Measurements from ENCODE around the gene KIF6.

The KIF6 gene

GRCh38 chr6:39330057-39330456 is 395.2 kb downstream of the KIF6 start:
- Histone ChIP-seq H3K9ac (ENCODE audit: low read length) (no peak overlapping the region), H3K4me1 (ENCODE audit: control insufficient read depth, insufficient read depth, low read length) (no peaks in the 10 kb centered on the region), H3K27me3 (ENCODE audit: control insufficient read depth, insufficient read depth, low read length) (no peaks in the 10 kb centered on the region), H3K36me3 (ENCODE audit: control insufficient read depth, insufficient read depth, low read length) (no peaks in the 10 kb centered on the region), H3K9me3 (ENCODE audit: control insufficient read depth, low read length) (no peaks in the 10 kb centered on the region), H3K4me3 (ENCODE audit: low read length) (no peak overlapping the region)

DNA sequence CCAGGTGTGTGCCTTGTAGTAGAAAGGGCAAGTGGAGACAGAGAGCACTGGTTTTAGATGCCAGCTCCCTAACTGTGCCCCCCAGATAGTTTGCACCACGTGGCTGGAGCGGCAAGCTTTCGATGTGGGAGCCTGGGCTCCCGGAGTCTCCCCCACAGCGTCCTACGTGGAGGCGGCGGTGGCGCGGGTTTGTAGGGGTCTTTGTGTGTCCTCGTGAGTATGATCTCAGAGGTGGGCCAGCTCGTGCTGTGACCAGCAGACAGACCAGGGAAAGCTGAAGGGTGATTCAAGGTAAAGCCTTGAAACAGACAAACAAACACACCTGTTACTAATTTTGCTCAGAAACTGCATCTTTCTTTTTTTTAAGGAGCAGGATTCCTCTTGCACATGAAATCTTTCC is 397.1 kb downstream of the KIF6 start:
- Histone ChIP-seq H3K4me1 (ENCODE audit: control insufficient read depth, insufficient read depth, low read length) (no peaks in the 10 kb centered on the region), H3K9ac (ENCODE audit: low read length) (no peak overlapping the region), H3K36me3 (ENCODE audit: control insufficient read depth, insufficient read depth, low read length) (no peaks in the 10 kb centered on the region), H3K9me3 (ENCODE audit: control insufficient read depth, low read length) (no peaks in the 10 kb centered on the region), H3K27me3 (ENCODE audit: control insufficient read depth, insufficient read depth, low read length) (no peaks in the 10 kb centered on the region), H3K4me3 (ENCODE audit: low read length) (no peak overlapping the region)

GRCh38 chr6:39327507-39327906 is 397.7 kb downstream of the KIF6 start:
- no peak overlapping the region for H3K4me3 ChIP-seq (ENCODE audit: low read length)
- H3K9me3 ChIP-seq (ENCODE audit: control insufficient read depth, low read length), result no peaks in the 10 kb centered on the region
- H3K4me1 ChIP-seq (ENCODE audit: control insufficient read depth, insufficient read depth, low read length), result no peaks in the 10 kb centered on the region
- H3K36me3 ChIP-seq (ENCODE audit: control insufficient read depth, insufficient read depth, low read length), result no peaks in the 10 kb centered on the region
- no peak overlapping the region for H3K9ac ChIP-seq (ENCODE audit: low read length)
- no peaks in the 10 kb centered on the region for H3K27me3 ChIP-seq (ENCODE audit: control insufficient read depth, insufficient read depth, low read length)

DNA sequence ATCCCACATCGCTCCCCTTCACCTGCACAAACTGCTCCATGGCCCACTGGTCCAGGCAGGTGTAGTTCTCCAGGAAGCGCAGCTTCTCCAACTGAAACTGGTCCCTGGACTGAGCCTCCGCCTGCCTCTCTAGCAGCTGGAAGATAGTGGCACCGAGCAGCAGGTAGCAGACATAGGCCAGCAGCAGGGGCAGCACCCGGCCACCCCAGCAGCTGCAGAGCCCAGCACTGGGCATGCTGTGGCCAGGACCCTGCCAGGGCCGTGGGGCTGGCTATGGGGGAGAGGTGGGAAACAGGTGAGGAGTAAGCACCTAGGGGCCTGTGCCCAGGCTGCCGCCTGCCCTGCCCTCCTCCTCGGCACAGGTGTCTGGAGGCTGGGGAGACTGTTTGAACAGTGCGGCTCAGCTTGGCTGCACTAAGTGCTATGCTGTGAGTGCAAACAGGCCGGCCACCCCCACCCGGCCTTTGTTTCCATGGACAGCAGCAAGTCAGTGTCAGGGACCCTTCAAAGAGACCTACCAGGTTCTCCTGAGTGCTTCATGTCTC is 402.8 kb downstream of the KIF6 start, which contains the start of gene KCNK16:
TSS of gene KCNK16 (minus strand) at position 397 of the 545 bp plus-strand sequence. CDS start at position 235, 162 bp downstream.
- H3K9ac ChIP-seq (ENCODE audit: low read length), result peak within 1 kb of the TSS; percentile 9
- H3K9me3 ChIP-seq (ENCODE audit: control insufficient read depth, low read length), result no peaks in the 10 kb centered on the region
- H3K36me3 ChIP-seq (ENCODE audit: control insufficient read depth, insufficient read depth, low read length), result no peaks in the 10 kb centered on the region
- H3K4me1 ChIP-seq (ENCODE audit: control insufficient read depth, insufficient read depth, low read length), result no peaks in the 10 kb centered on the region
- H3K27me3 ChIP-seq (ENCODE audit: control insufficient read depth, insufficient read depth, low read length), result no peaks in the 10 kb centered on the region
- H3K4me3 ChIP-seq (ENCODE audit: low read length), result no peak within 1 kb of the TSS

DNA sequence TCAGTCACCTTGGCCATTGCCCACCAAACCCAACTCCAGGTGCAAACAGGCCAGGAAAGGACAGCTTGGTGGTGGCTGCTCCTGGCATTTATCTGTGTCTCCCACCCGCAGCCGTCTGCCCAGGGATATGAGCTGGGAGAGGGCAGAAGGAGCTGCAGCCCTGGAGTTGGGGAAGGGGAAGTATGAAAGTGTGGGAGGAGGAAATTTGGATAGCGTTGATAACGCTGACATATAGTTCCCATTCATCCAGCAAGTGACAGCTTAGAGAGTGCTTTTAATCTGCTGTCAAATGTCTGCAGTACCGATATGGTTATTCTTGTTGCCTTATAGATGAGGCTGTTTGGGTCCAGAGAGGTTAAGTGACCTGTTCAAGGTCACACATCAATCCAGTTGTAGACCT is 403.4 kb downstream of the KIF6 start:
- no peaks in the 10 kb centered on the region for H3K27me3 ChIP-seq (ENCODE audit: control insufficient read depth, insufficient read depth, low read length)
- H3K36me3 ChIP-seq (ENCODE audit: control insufficient read depth, insufficient read depth, low read length), result no peaks in the 10 kb centered on the region
- no peaks in the 10 kb centered on the region for H3K9me3 ChIP-seq (ENCODE audit: control insufficient read depth, low read length)
- H3K4me3 ChIP-seq (ENCODE audit: low read length), result no peak overlapping the region
- no peaks in the 10 kb centered on the region for H3K4me1 ChIP-seq (ENCODE audit: control insufficient read depth, insufficient read depth, low read length)
- H3K9ac ChIP-seq (ENCODE audit: low read length), result no peak overlapping the region

- H3K4me1 ChIP-seq (ENCODE audit: control insufficient read depth, insufficient read depth, low read length), result no peaks in the 10 kb centered on the region
- no peaks in the 10 kb centered on the region for H3K36me3 ChIP-seq (ENCODE audit: control insufficient read depth, insufficient read depth, low read length)
- H3K27me3 ChIP-seq (ENCODE audit: control insufficient read depth, insufficient read depth, low read length), result peaks cover 3% of the 10 kb centered on the region
- H3K9me3 ChIP-seq (ENCODE audit: control insufficient read depth, low read length), result no peaks in the 10 kb centered on the region
- H3K9ac ChIP-seq (ENCODE audit: low read length), result no peak overlapping the region
- H3K4me3 ChIP-seq (ENCODE audit: low read length), result no peak overlapping the region
Observed at GRCh38 chr6:39320363-39320984, 404.7 kb downstream of the KIF6 start.

- no peaks in the 10 kb centered on the region for H3K9me3 ChIP-seq (ENCODE audit: control insufficient read depth, low read length)
Observed at GRCh38 chr6:39319621-39320362, 405.4 kb downstream of the KIF6 start.

GRCh38 chr6:39317256-39317655 is 408.0 kb downstream of the KIF6 start:
- H3K27me3 ChIP-seq (ENCODE audit: control insufficient read depth, insufficient read depth, low read length), result peaks cover 35% of the 10 kb centered on the region
- H3K36me3 ChIP-seq (ENCODE audit: control insufficient read depth, insufficient read depth, low read length), result no peaks in the 10 kb centered on the region
- H3K9me3 ChIP-seq (ENCODE audit: control insufficient read depth, low read length), result no peaks in the 10 kb centered on the region
- H3K9ac ChIP-seq (ENCODE audit: low read length), result no peak overlapping the region
- no peak overlapping the region for H3K4me3 ChIP-seq (ENCODE audit: low read length)
- H3K4me1 ChIP-seq (ENCODE audit: control insufficient read depth, insufficient read depth, low read length), result peaks cover 20% of the 10 kb centered on the region

More at GRCh38 chr6:39319621-39320362, 405.4 kb downstream of the KIF6 start:
- H3K27me3 ChIP-seq (ENCODE audit: control insufficient read depth, insufficient read depth, low read length), result peaks cover 10% of the 10 kb centered on the region
- H3K9ac ChIP-seq (ENCODE audit: low read length), result no peak overlapping the region
- no peaks in the 10 kb centered on the region for H3K4me1 ChIP-seq (ENCODE audit: control insufficient read depth, insufficient read depth, low read length)
- H3K4me3 ChIP-seq (ENCODE audit: low read length), result no peak overlapping the region
- H3K36me3 ChIP-seq (ENCODE audit: control insufficient read depth, insufficient read depth, low read length), result no peaks in the 10 kb centered on the region

- H3K27me3 ChIP-seq (ENCODE audit: control insufficient read depth, insufficient read depth, low read length), result peaks cover 54% of the 10 kb centered on the region
- H3K4me1 ChIP-seq (ENCODE audit: control insufficient read depth, insufficient read depth, low read length), result peaks cover 20% of the 10 kb centered on the region
- peak within 1 kb of the TSS; percentile 15 for H3K9ac ChIP-seq (ENCODE audit: low read length)
- H3K4me3 ChIP-seq (ENCODE audit: low read length), result no peak within 1 kb of the TSS
- H3K36me3 ChIP-seq (ENCODE audit: control insufficient read depth, insufficient read depth, low read length), result no peaks in the 10 kb centered on the region
- H3K9me3 ChIP-seq (ENCODE audit: control insufficient read depth, low read length), result no peaks in the 10 kb centered on the region
Observed at GRCh38 chr6:39314273-39314795, 410.9 kb downstream of the KIF6 start, which contains the start of gene KCNK17. KCNK17 (minus strand) TSS chr6:39314419; CDS start chr6:39314320, 99 bp downstream.

DNA sequence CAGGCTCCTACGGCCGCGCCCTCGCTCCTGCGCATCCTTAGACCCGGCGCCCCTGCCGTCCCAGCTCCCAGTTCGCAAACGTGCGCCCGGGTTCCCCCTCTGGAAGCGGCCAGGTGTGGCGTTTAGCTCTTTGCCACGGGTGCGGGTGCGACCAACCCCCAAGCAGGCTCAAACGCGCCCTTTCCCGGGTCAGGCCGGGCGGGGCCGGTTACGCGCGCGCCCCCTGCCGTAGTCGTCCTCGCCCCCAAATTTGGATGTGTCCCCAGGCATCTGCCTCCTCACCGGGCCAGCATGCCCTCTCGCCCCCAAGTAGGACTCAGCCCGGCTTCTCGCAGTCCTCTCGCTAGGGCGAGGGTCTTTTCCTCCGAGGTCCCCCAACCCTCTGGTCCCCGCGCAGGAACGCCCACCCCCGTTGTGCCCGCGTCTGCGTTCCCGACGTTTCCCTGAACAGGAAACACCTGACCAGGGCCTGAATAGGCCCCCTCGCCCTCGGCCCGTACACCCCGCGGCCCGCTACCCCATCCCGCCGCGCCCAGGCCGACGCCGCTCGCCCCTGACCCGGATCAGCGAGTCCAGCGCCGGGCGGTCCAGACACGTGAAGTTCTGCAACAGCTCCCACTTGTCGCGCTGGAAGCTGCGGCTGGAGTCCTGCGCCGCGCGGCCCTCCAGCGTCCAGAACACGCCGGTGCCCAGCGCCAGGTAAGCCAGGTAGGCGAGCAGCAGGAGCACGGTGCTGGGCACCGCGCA is 411.5 kb downstream of the KIF6 start:
- H3K9ac ChIP-seq (ENCODE audit: low read length), result peak overlapping the region; percentile 15
- H3K9me3 ChIP-seq (ENCODE audit: control insufficient read depth, low read length), result no peaks in the 10 kb centered on the region
- no peak overlapping the region for H3K4me3 ChIP-seq (ENCODE audit: low read length)
- peaks cover 20% of the 10 kb centered on the region for H3K4me1 ChIP-seq (ENCODE audit: control insufficient read depth, insufficient read depth, low read length)
- H3K27me3 ChIP-seq (ENCODE audit: control insufficient read depth, insufficient read depth, low read length), result peaks cover 54% of the 10 kb centered on the region
- H3K36me3 ChIP-seq (ENCODE audit: control insufficient read depth, insufficient read depth, low read length), result no peaks in the 10 kb centered on the region

DNA sequence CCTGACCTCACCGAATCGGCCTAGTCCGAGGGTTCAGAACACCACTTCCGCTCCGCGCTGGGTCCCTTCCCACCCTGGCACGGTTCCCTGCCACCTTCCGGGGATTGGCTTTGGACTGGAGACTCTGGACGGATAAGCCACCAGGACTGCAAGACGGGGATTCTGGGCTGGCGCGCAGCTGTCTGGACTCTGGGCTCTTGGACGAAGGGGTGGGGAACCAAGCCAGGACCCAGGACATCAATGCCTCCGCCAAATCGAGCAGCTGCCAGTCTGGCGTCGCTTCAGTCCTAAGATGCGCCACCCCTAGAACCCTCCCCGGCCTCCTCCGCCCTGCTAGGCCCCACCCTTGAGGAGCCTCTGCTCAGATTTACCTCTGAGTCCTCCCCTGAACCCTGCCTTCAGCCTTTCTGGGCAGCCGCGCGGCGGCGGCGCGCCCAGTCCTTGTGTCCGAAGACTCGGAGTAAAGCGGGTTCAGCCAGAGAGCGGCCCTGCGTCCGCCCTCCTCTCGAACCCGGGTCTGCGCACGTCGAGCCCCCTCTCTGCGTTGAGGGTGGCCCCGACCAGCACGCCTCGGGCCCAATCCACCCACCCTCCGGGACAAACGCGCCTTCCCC is 412.2 kb downstream of the KIF6 start:
- Histone ChIP-seq H3K4me3 (ENCODE audit: low read length) (no peak overlapping the region), H3K27me3 (ENCODE audit: control insufficient read depth, insufficient read depth, low read length) (peaks cover 54% of the 10 kb centered on the region), H3K9ac (ENCODE audit: low read length) (peak overlapping the region; percentile 7)

More for the DNA sequence above, 412.2 kb downstream of the KIF6 start:
- H3K36me3 ChIP-seq (ENCODE audit: control insufficient read depth, insufficient read depth, low read length), result no peaks in the 10 kb centered on the region
- no peaks in the 10 kb centered on the region for H3K9me3 ChIP-seq (ENCODE audit: control insufficient read depth, low read length)
- H3K4me1 ChIP-seq (ENCODE audit: control insufficient read depth, insufficient read depth, low read length), result peaks cover 20% of the 10 kb centered on the region
